ENCODE results near the gene JAG1. TPM values are rescaled to one million over a fixed set of nuclear protein-coding genes. Genes with fewer than 3 reads are reported as not detected.

Gene JAG1
- total and polyA plus RNA-seq, 2 donors (not counting 3 experiments of a cell fraction or from before 2014, with no cell fraction given), result 19.7 to 37.0 TPM

GRCh38 chr20:10653599-10654249, 20.1 kb downstream of the JAG1 start:
- DNase-seq (ENCODE audit: low read depth, low spot score) (peak; percentile 66), FAIRE-seq (peak; percentile 70)
- peak overlapping the region; percentile 73 for H3K4me2 ChIP-seq (ENCODE audit: insufficient read depth, low read length)
- dilution Hi-C loops (cut with MboI; ENCODE audit: extremely low pct_ligation_motif_present, low sequenced_read_pairs), result no loop called here
- no peak overlapping the region for H2AFZ ChIP-seq (ENCODE audit: low read depth, low read length)
- peak overlapping the region in 1 of 3 experiments; percentile 42 for H3K4me3 ChIP-seq (replicated peaks in 1 of 3; ENCODE audit: insufficient read depth in 1 of 3, low read depth in 1 of 3, low read length in 3 of 3)
- POLR2A ChIA-PET, result no interaction called here
- H3K27ac ChIP-seq (ENCODE audit: insufficient read depth, low read depth, low read length), result peak overlapping the region; percentile 74
- CTCF ChIA-PET, result interaction anchor here (0.8 to 3.6 kb wide), 10 partner anchors 8 to 891 kb away, joined by 3 to 20 read pairs (median 4); partner anchors contain the start of gene JAG1
- TF ChIP-seq GATA2 (IDR thresholded peaks at IDR 0.05; ENCODE audit: insufficient read depth, insufficient read length, low read depth, low read length) (no peak), CTCF (IDR thresholded peaks at IDR 0.05; ENCODE audit: extremely low read depth in 1 of 2, insufficient read depth in 1 of 2, low read depth in 1 of 2, low read length in 2 of 2) (no peak), FOS (IDR thresholded peaks at IDR 0.05; ENCODE audit: borderline replicate concordance, insufficient read depth, low read length) (no peak)
- peaks cover 10 to 32% of the 10 kb centered on the region in 2 experiments for H3K36me3 ChIP-seq (ENCODE audit: control insufficient read depth in 2 of 2, extremely low read depth in 1 of 2, insufficient read depth in 2 of 2, low read length in 2 of 2)
- peaks cover 30% of the 10 kb centered on the region for H3K4me1 ChIP-seq (ENCODE audit: control insufficient read depth, extremely low read depth, insufficient read depth, low read length)
- no TSS peak for BruUV-seq (replicated peaks)
- no peaks in the 10 kb centered on the region for H4K20me1 ChIP-seq (replicated peaks; ENCODE audit: control insufficient read depth, extremely low read depth, insufficient read depth, low read length)
- H3K9me1 ChIP-seq (replicated peaks; ENCODE audit: control insufficient read depth, extremely low read depth, insufficient read depth, low read length), result no peaks in the 10 kb centered on the region
- H3K9me3 ChIP-seq (replicated peaks; ENCODE audit: control insufficient read depth, insufficient read depth, low read length), result no peaks in the 10 kb centered on the region
- no peaks in the 10 kb centered on the region for H3K27me3 ChIP-seq (ENCODE audit: control insufficient read depth in 2 of 2, insufficient read depth in 2 of 2, low read length in 2 of 2)
- H3K9ac ChIP-seq (replicated peaks; ENCODE audit: extremely low read depth, insufficient read depth, low read length), result no peak overlapping the region
- H3K79me2 ChIP-seq (ENCODE audit: control insufficient read depth, insufficient read depth, low read length), result peaks cover 7% of the 10 kb centered on the region
- intact Hi-C loops (cut with micrococcal nuclease), result loop anchor here (2.0 to 5.0 kb wide), 3 partner anchors 13 to 619 kb away; no protein-coding TSS in a partner anchor

Measured in endothelial cell of umbilical vein (primary cell).